ENCODE data around the gene TOR2A. TPM values are rescaled to one million over a fixed set of nuclear protein-coding genes. Genes with fewer than 3 reads are reported as not detected.

The TOR2A gene
- total and polyA plus RNA-seq, 3 donors from 2014 or later = 28.7 to 32.0 (median 30.4) TPM

GRCh38 chr9:127771570-127772189 lies 36.6 kb upstream of the TOR2A start:
- H3K27ac ChIP-seq = peak overlapping the region in 1 of 2 donors; percentile 47
- peak overlapping the region; percentile 47 to 62 for H3K4me3 ChIP-seq
- H3K9me3 ChIP-seq = no peaks in the 10 kb centered on the region
- intact Hi-C loops (cut with DNase I; ENCODE audit: low total_unique reads) = no loop called here
- no peaks in the 10 kb centered on the region for H3K27me3 ChIP-seq
- DNase-seq = no peak
- peaks cover 7% of the 10 kb centered on the region for H3K4me1 ChIP-seq
- H3K36me3 ChIP-seq (ENCODE audit: low read depth, missing control alignments) = no peaks in the 10 kb centered on the region
- 6 to 17% methylated on average over 6 to 19 of the region's 19 CpGs for WGBS, 2 donors
- TF ChIP-seq POLR2A (IDR thresholded peaks at IDR 0.05) (no peak), CTCF (IDR thresholded peaks at IDR 0.05) (no peak)

- no peaks in the 10 kb centered on the region for H3K27me3 ChIP-seq
- DNase-seq = peak; percentile 98
- no peaks in the 10 kb centered on the region for H3K9me3 ChIP-seq
- WGBS, 2 donors = 1 to 5% methylated on average over 29 to 35 of the region's 43 CpGs
- peak overlapping the region in 1 of 2 donors; percentile 38 for H3K27ac ChIP-seq
- peak overlapping the region; percentile 47 to 62 for H3K4me3 ChIP-seq
- no peaks in the 10 kb centered on the region for H3K36me3 ChIP-seq (ENCODE audit: low read depth, missing control alignments)
- no peak for TF ChIP-seq CTCF (IDR thresholded peaks at IDR 0.05)
- TF ChIP-seq POLR2A (IDR thresholded peaks at IDR 0.05) = no peak
- H3K4me1 ChIP-seq = peaks cover 7% of the 10 kb centered on the region
- intact Hi-C loops (cut with DNase I; ENCODE audit: low total_unique reads) = no loop called here
Observed at GRCh38 chr9:127770905-127771569, 35.9 kb upstream of the TOR2A start.

- Histone ChIP-seq H3K27ac (peak overlapping the region in 1 of 2 donors; percentile 38), H3K27me3 (no peaks in the 10 kb centered on the region), H3K4me1 (peaks cover 7% of the 10 kb centered on the region), H3K4me3 (peak overlapping the region; percentile 47 to 62), H3K9me3 (no peaks in the 10 kb centered on the region), H3K36me3 (ENCODE audit: low read depth, missing control alignments) (no peaks in the 10 kb centered on the region)
- DNase-seq = no peak
- 46% methylated on average over 3 of the region's 3 CpGs; no CpG with 5 or more reads in 1 of the 2 donors for WGBS, 2 donors
- no peak for TF ChIP-seq POLR2A (IDR thresholded peaks at IDR 0.05)
- TF ChIP-seq CTCF (IDR thresholded peaks at IDR 0.05) = no peak
- intact Hi-C loops (cut with DNase I; ENCODE audit: low total_unique reads) = no loop called here
Observed at GRCh38 chr9:127770583-127770904, 35.5 kb upstream of the TOR2A start.

- H3K4me3 ChIP-seq = no peak overlapping the region
- H3K27me3 ChIP-seq = no peaks in the 10 kb centered on the region
- H3K9me3 ChIP-seq = no peaks in the 10 kb centered on the region
- intact Hi-C loops (cut with DNase I; ENCODE audit: low total_unique reads) = no loop called here
- H3K4me1 ChIP-seq = peaks cover 7% of the 10 kb centered on the region
- no peak for DNase-seq
- no peaks in the 10 kb centered on the region for H3K36me3 ChIP-seq (ENCODE audit: low read depth, missing control alignments)
- H3K27ac ChIP-seq = peak overlapping the region in 1 of 2 donors; percentile 38
- TF ChIP-seq CTCF (IDR thresholded peaks at IDR 0.05) = no peak
- no peak for TF ChIP-seq POLR2A (IDR thresholded peaks at IDR 0.05)
- WGBS, 2 donors = 65 to 73% methylated on average over 4 of the region's 4 CpGs
Observed at GRCh38 chr9:127769929-127770582, 35.0 kb upstream of the TOR2A start.

Data from testis (tissue), 3 donors.